Epithelial cell of esophagus (primary cell): ENCODE measurements around the gene KRT20.

ENCODE experiments used
- DNase-seq: peaks from one replicate; pipeline ENCODE4 v3.0.0; 2010; ENCODE audit warnings: low read depth
- H3K4me3 ChIP-seq: 2 replicates; pipeline ENCODE4 v1.5.1; 2011; ENCODE audit warnings: mild to moderate bottlenecking, low read length, control low read depth
- TF ChIP-seq, protein P1 (sequence below): IDR thresholded peaks from 2 replicates; pipeline ENCODE4 v1.5.1; 2011; ENCODE audit warnings: low read depth, mild to moderate bottlenecking, low read length, control low read depth, inconsistent platforms; ENCODE audit not compliant: insufficient read depth; ENCODE audit errors: missing control alignments

KRT20 gene

GRCh38 chr17:40916366-40916765 is 31.3 kb upstream of the KRT20 start:
- TF ChIP-seq, protein P1, sequence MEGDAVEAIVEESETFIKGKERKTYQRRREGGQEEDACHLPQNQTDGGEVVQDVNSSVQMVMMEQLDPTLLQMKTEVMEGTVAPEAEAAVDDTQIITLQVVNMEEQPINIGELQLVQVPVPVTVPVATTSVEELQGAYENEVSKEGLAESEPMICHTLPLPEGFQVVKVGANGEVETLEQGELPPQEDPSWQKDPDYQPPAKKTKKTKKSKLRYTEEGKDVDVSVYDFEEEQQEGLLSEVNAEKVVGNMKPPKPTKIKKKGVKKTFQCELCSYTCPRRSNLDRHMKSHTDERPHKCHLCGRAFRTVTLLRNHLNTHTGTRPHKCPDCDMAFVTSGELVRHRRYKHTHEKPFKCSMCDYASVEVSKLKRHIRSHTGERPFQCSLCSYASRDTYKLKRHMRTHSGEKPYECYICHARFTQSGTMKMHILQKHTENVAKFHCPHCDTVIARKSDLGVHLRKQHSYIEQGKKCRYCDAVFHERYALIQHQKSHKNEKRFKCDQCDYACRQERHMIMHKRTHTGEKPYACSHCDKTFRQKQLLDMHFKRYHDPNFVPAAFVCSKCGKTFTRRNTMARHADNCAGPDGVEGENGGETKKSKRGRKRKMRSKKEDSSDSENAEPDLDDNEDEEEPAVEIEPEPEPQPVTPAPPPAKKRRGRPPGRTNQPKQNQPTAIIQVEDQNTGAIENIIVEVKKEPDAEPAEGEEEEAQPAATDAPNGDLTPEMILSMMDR = no peak
- DNase-seq = no peak
- no peak overlapping the region for H3K4me3 ChIP-seq

DNA sequence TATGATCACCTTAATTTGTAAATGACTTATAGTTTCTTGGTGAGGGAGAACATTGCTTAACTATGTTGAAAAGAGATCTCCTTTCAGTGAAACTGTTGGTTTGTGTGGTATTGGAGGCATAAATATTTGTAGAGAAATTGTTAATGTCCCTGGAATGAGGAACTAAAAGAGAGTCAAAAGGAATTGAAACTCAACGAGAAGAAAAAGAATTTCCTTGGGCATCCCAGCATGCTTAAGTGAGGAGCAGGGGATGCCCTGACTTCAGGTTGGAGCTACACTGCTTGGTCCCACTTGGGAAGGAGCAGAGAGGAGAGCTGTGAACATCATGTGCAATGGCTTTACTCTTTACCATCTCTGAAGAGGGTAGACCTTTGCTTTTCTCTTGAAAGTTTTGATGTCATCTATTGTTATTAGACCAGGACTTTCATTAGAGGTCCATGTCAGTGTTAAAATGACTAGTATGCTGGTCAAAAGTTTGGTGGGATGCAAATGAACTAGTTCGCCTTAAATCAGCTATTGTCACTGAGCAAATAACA is 30.7 kb upstream of the KRT20 start:
- peak; percentile 82 for DNase-seq
- TF ChIP-seq, protein P1 = no peak
- no peak overlapping the region for H3K4me3 ChIP-seq

DNA sequence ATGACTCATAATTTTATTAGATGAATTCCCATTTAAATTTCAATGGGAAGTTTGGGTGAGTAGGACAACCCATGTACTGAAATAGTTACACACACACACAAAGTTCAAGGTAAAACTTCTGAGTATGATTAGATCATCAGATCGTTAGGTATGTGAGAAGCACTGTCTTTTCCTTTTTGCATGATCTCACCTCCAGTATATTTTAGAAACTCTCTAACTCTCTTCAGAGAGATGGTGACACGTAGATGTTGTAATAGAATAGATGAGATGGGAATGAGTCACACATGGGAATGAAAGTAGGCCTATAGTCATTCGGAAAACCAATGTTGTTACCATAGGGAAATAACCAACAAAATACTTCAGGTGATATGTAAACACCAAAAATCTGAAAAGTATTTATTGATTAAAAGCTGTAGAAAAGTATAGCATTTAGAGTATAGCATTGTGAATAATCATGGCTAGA is 30.2 kb upstream of the KRT20 start:
- DNase-seq = peak; percentile 97
- TF ChIP-seq, protein P1 = no peak
- H3K4me3 ChIP-seq = no peak overlapping the region

GRCh38 chr17:40914075-40914855 is 29.2 kb upstream of the KRT20 start:
- peak; percentile 86 for DNase-seq

DNA sequence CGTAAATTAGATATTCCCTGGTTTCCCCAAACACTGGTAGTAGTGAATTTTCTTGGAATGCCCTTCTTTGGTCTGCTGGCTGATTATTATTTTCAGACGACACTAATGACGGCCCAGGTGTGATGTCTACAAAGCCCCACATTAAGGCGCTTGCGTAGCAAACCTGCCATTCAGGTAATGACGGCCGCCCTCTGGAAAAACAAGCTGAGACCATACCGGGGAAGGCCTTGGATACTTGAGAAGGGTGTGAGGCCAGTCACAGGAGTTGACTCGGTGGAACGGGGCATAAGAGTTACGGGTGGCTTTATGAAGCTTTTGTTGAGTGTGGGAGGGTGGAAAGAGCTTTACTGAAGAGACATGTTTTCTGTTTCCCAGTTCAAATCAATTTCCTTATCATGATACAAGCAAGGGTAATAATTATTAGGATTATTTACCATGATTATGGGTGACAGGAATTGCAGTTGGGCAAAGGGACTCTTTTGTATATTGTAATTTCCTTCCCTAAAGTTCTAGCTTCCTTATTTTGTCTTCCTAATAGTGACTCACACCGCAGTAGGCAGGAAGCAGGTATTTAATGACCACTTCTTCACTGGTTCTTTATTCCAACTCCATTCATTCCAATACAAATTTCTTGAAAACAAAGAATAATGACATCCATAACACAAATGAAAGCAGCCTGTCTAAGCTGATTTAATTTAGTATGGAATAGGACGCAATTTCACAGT is 27.6 kb upstream of the KRT20 start:
- DNase-seq = peak; percentile 51
- TF ChIP-seq, protein P1 = no peak
- no peak overlapping the region for H3K4me3 ChIP-seq

More at GRCh38 chr17:40914075-40914855, 29.2 kb upstream of the KRT20 start:
- H3K4me3 ChIP-seq = no peak overlapping the region
- TF ChIP-seq, protein P1 = no peak

- DNase-seq = peak; percentile 78
Observed at GRCh38 chr17:40910441-40910841, 25.4 kb upstream of the KRT20 start.

More at GRCh38 chr17:40910441-40910841, 25.4 kb upstream of the KRT20 start:
- TF ChIP-seq, protein P1 = no peak
- peak overlapping the region; percentile 14 for H3K4me3 ChIP-seq
